ENCODE data around the gene UBE4A.

DNA sequence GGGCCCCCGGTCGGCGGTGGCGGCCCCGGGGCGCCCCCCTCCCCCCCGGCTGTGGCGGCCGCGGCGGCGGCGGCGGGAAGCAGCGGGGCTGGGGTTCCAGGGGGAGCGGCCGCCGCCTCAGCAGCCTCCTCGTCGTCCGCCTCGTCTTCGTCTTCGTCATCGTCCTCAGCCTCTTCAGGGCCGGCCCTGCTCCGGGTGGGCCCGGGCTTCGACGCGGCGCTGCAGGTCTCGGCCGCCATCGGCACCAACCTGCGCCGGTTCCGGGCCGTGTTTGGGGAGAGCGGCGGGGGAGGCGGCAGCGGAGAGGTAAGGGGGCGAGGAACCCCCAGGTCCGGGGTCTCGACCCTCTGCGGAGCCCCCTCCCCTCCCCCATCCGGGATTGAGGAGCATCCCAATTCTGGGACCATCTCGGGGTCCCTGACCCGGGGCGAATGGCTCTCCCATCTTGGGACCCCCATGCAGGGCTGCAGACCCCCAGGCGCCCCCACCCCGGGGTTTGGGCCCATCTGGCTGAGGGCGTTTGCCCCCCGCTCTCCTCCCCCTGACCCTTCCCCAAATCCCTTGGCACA lies 77.3 kb downstream of the UBE4A start:
- TF ChIP-seq NANOG (IDR thresholded peaks at IDR 0.05; ENCODE audit: borderline replicate concordance) (no peak), ZNF462 (CRISPR knock-in tag; IDR thresholded peaks at IDR 0.05) (no peak)
